ENCODE data around the gene NT5C1B. TPM values are rescaled to one million over a fixed set of nuclear protein-coding genes. Genes with fewer than 3 reads are reported as not detected.

NT5C1B gene
- total and polyA plus RNA-seq, 2 experiments from 2014 or later, result not detected

- TF ChIP-seq ZNF462 (CRISPR knock-in tag; IDR thresholded peaks at IDR 0.05) (no peak), EZH2 (IDR thresholded peaks at IDR 0.05; ENCODE audit: low read depth, unreplicated experiment) (no peak), STAT1 (IDR thresholded peaks at IDR 0.05; ENCODE audit: unreplicated experiment) (no peak), ZNF331 (CRISPR knock-in tag; IDR thresholded peaks at IDR 0.05; ENCODE audit: low read depth) (no peak), ETS1 (IDR thresholded peaks at IDR 0.05) (no peak), JUNB (IDR thresholded peaks at IDR 0.05; ENCODE audit: unreplicated experiment) (no peak)
These were observed 10.9 kb upstream of the NT5C1B start (continued) for GRCh38 chr2:18600255-18600613.

- DNase-seq (ENCODE audit: low spot score) (no peak), ATAC-seq (no peak)
- Mint-ChIP-seq H3K4me3 (no peak overlapping the region), H3K4me1 (no peaks in the 10 kb centered on the region), H3K9me3 (no peaks in the 10 kb centered on the region), H3K27ac (no peak overlapping the region), H3K36me3 (ENCODE audit: low read depth) (no peaks in the 10 kb centered on the region), H3K27me3 (ENCODE audit: insufficient read depth, low read depth, poor library complexity) (no peaks in the 10 kb centered on the region)
- Histone ChIP-seq H3K79me2 (replicated peaks; ENCODE audit: insufficient read depth) (no peaks in the 10 kb centered on the region), H3K9me2 (ENCODE audit: insufficient read depth) (0 out of 2 replicates have a peak, but pooled peaks cover 8% of the 10 kb centered on the region), H4K20me1 (replicated peaks; ENCODE audit: insufficient read depth) (no peaks in the 10 kb centered on the region; the same call in 1 of the 2 replicates), H3K27ac (ENCODE audit: low read depth) (no peak overlapping the region), H3F3A (replicated peaks; ENCODE audit: low read depth) (no peaks in the 10 kb centered on the region), H3K4me1 (ENCODE audit: insufficient read depth) (no peaks in the 10 kb centered on the region), H3K36me3 (ENCODE audit: insufficient read depth) (no peaks in the 10 kb centered on the region), H2AFZ (no peak overlapping the region), H3K4me2 (no peak overlapping the region), H3K4me3 (no peak overlapping the region), H3K27me3 (ENCODE audit: insufficient read depth) (no peaks in the 10 kb centered on the region)
- no peak for TF ChIP-seq EZH2phosphoT487 (IDR thresholded peaks at IDR 0.05; ENCODE audit: unreplicated experiment)
- no peak for TF ChIP-seq ZNF114 (CRISPR knock-in tag; IDR thresholded peaks at IDR 0.05)
- no peak for TF ChIP-seq ZNF331 (CRISPR knock-in tag; IDR thresholded peaks at IDR 0.05; ENCODE audit: low read depth)
- no peak for TF ChIP-seq JUNB (IDR thresholded peaks at IDR 0.05; ENCODE audit: unreplicated experiment)
These were observed 10.3 kb upstream of the NT5C1B start for GRCh38 chr2:18599509-18600254.
